Measurements from ENCODE around the gene MARCHF6. TPM values are rescaled to one million over a fixed set of nuclear protein-coding genes. Genes with fewer than 3 reads are reported as not detected.

The MARCHF6 gene
- polyA plus RNA-seq, 3 donors = 24.0 to 90.1 (median 31.0) TPM

DNA sequence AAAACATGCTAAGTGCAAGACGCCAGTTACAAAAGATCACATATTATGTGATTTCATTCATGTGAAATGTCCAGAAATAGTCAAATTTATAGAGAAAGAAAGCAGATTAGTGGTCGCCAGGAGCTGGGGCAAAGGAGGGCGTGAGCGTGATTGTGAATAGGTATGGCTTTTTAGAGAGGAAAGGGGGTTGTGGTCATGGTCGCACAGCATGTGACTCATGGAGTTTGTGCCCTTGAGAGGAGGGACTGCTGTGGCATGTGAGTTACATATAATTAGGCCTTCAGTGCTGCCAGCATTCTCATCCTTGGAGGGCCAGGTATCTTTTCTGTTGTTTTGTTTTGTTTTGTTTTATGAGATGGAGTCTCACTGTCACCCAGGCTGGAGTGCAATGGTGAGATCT, 21.2 kb upstream of the MARCHF6 start:
- Histone ChIP-seq H4K20me1 (ENCODE audit: insufficient read depth, low read length) (no peaks in the 10 kb centered on the region), H3K79me2 (ENCODE audit: insufficient read depth, low read length) (no peaks in the 10 kb centered on the region), H3K4me1 (ENCODE audit: control insufficient read depth in 1 of 2, insufficient read depth in 2 of 2, low read length in 2 of 2) (peaks cover 11 to 15% of the 10 kb centered on the region in 2 donors), H3K36me3 (replicated peaks in 1 of 2; ENCODE audit: control insufficient read depth in 1 of 2, insufficient read depth in 2 of 2, low read length in 2 of 2) (no peaks in the 10 kb centered on the region), H3K4me2 (replicated peaks; ENCODE audit: extremely low read depth, low read length, poor library complexity, severe bottlenecking) (no peak overlapping the region), H3K27me3 (ENCODE audit: control insufficient read depth in 2 of 2, insufficient read depth in 2 of 2, low read length in 2 of 2) (peaks cover 27 to 47% of the 10 kb centered on the region in 2 donors), H3K9ac (ENCODE audit: insufficient read depth, low read length, poor library complexity, severe bottlenecking) (no peak overlapping the region), H3K4me3 (replicated peaks in 1 of 3; ENCODE audit: low read depth in 2 of 3, low read length in 3 of 3) (no peak overlapping the region), H3K9me3 (replicated peaks in 1 of 2; ENCODE audit: control insufficient read depth in 1 of 2, insufficient read depth in 1 of 2, low read length in 2 of 2) (no peaks in the 10 kb centered on the region), H2AFZ (ENCODE audit: insufficient read depth, low read depth, low read length, poor library complexity, severe bottlenecking) (no peak overlapping the region), H3K27ac (ENCODE audit: low read depth in 1 of 2, low read length in 2 of 2) (no peak overlapping the region)
- Mint-ChIP-seq H3K4me3 (peak overlapping the region; percentile 37 to 95), H3K27me3 (ENCODE audit: low read depth in 3 of 3) (peaks cover 36 to 49% (median 38%) of the 10 kb centered on the region in 3 donors), H3K27ac (no peak overlapping the region), H3K36me3 (peaks cover 0 to 2% of the 10 kb centered on the region in 2 donors), H3K4me1 (peaks cover 16% of the 10 kb centered on the region), H3K9me3 (peaks cover 0 to 10% (median 0%) of the 10 kb centered on the region in 7 donors)
- TF ChIP-seq CTCF (IDR thresholded peaks at IDR 0.05) = no peak
- intact Hi-C loops (cut with micrococcal nuclease) = no loop called here
- 89% methylated on average over 4 of the region's 5 CpGs for WGBS (ENCODE audit: insufficient coverage)
- no peak for DNase-seq

DNA sequence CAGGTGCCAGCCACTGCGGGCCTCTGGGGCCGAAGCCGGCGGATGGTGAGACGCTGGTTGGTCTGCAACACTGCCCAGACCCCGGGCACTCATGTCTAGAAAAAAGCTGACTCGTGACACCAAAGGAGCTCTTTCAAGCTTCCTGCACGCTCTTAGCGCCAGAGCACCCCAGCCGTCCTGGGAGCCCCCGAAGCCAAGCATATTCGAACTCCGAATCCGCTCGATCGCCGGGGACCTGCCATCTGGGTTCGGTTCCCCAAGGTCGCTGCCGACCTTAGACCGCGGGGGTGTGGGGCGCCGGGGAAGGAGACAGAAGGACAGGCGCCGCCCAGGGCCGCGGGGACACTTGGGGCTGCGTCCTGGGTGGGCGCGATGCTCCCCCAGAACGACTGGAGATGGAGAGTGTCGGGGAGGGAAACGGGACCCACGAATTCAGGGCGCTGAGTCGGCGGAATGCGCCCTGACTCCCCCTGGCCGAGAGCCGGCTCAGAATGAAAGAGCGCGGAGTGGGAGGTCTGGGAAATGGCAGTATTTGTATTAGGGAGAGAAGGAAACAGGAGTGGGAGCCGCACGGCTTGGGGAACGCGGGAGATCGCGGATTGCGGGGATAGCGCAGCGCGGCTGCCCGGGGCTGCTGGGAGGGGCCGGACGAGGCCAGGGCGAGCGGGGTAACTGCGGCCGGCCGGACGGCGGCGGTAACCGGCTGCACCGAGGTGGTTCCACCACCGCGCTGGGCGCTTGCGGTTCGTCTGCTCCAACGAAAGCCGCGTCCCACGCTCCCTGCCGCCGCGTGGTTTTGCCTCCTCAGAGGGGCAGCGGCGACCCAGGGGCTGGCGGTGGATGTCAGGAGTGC, 20.1 kb upstream of the MARCHF6 start:
- no peak overlapping the region for H3K27ac ChIP-seq (ENCODE audit: low read depth in 1 of 2, low read length in 2 of 2)
- no peaks in the 10 kb centered on the region for H3K9me3 ChIP-seq (replicated peaks in 1 of 2; ENCODE audit: control insufficient read depth in 1 of 2, insufficient read depth in 1 of 2, low read length in 2 of 2)
- peak overlapping the region; percentile 51 for H3K9ac ChIP-seq (ENCODE audit: insufficient read depth, low read length, poor library complexity, severe bottlenecking)
- Mint-ChIP-seq H3K27ac (peak overlapping the region in 3 of 7 donors; percentile 46 to 70 (median 47)), H3K9me3 (peaks cover 0 to 10% (median 0%) of the 10 kb centered on the region in 7 donors), H3K27me3 (ENCODE audit: low read depth in 3 of 3) (peaks cover 34 to 49% (median 36%) of the 10 kb centered on the region in 3 donors), H3K4me1 (peaks cover 16% of the 10 kb centered on the region), H3K36me3 (peaks cover 0 to 2% of the 10 kb centered on the region in 2 donors), H3K4me3 (peak overlapping the region; percentile 87 to 95)
- H3K27me3 ChIP-seq (ENCODE audit: control insufficient read depth in 2 of 2, insufficient read depth in 2 of 2, low read length in 2 of 2) = peaks cover 27 to 47% of the 10 kb centered on the region in 2 donors
- no peaks in the 10 kb centered on the region for H3K36me3 ChIP-seq (replicated peaks in 1 of 2; ENCODE audit: control insufficient read depth in 1 of 2, insufficient read depth in 2 of 2, low read length in 2 of 2)
- intact Hi-C loops (cut with micrococcal nuclease) = no loop called here
- no peaks in the 10 kb centered on the region for H3K79me2 ChIP-seq (ENCODE audit: insufficient read depth, low read length)
- TF ChIP-seq CTCF (IDR thresholded peaks at IDR 0.05) = peak; percentile 22
- peak overlapping the region; percentile 73 for H3K4me2 ChIP-seq (replicated peaks; ENCODE audit: extremely low read depth, low read length, poor library complexity, severe bottlenecking)
- H3K4me3 ChIP-seq (replicated peaks in 1 of 3; ENCODE audit: low read depth in 2 of 3, low read length in 3 of 3) = peak overlapping the region; percentile 39 to 78 (median 60)
- H3K4me1 ChIP-seq (ENCODE audit: control insufficient read depth in 1 of 2, insufficient read depth in 2 of 2, low read length in 2 of 2) = peaks cover 11 to 15% of the 10 kb centered on the region in 2 donors
- DNase-seq = peak; percentile 19 to 40 (median 39)
- 2% methylated on average over 78 of the region's 81 CpGs for WGBS (ENCODE audit: insufficient coverage)
- peak overlapping the region; percentile 91 for H2AFZ ChIP-seq (ENCODE audit: insufficient read depth, low read depth, low read length, poor library complexity, severe bottlenecking)
- no peaks in the 10 kb centered on the region for H4K20me1 ChIP-seq (ENCODE audit: insufficient read depth, low read length)

Measured in CD14-positive monocyte (primary cell).